Keratinocyte (primary cell): ENCODE measurements around the gene C1QL2. TPM values are rescaled to one million over a fixed set of nuclear protein-coding genes. Genes with fewer than 3 reads are reported as not detected.

ENCODE experiments used
- DNase-seq: peaks from one replicate; pipeline ENCODE4 v3.0.0-alpha.2; 2011; ENCODE audit warnings: low read depth, missing footprints, low spot score
- FAIRE-seq: peaks from 2 replicates; lab custom pipeline; 2011; peaks lifted over from hg19 to GRCh38; lab: Jason Lieb, UNC
- H2AFZ ChIP-seq: 2 replicates; pipeline ENCODE4 v1.6.0; 2012; ENCODE audit warnings: low read length, control low read depth, inconsistent platforms; ENCODE audit not compliant: control insufficient read depth
- H3K27ac ChIP-seq: 2 replicates; pipeline ENCODE4 v1.5.1; 2011; ENCODE audit warnings: low read length; ENCODE audit not compliant: control insufficient read depth, insufficient read depth
- H3K27me3 ChIP-seq: 3 replicates; pipeline ENCODE4 v1.6.0; 2011; ENCODE audit warnings: low read length; ENCODE audit not compliant: control insufficient read depth, insufficient read depth; ENCODE audit errors: extremely low read depth
- H3K36me3 ChIP-seq, 2 experiments: 2 replicates in 1 of 2; 3 replicates in 1 of 2; pipeline ENCODE4 v1.5.1; 2011; ENCODE audit warnings: low read length in 2 of 2, mild to moderate bottlenecking in 1 of 2; ENCODE audit not compliant: control insufficient read depth in 2 of 2, insufficient read depth in 2 of 2; ENCODE audit errors: extremely low read depth in 1 of 2
- H3K4me1 ChIP-seq: 3 replicates; pipeline ENCODE4 v1.5.1; 2011; ENCODE audit warnings: low read length; ENCODE audit not compliant: control insufficient read depth, insufficient read depth; ENCODE audit errors: extremely low read depth
- H3K4me2 ChIP-seq: 3 replicates; pipeline ENCODE4 v1.6.0; 2011; ENCODE audit warnings: low read depth, low read length; ENCODE audit not compliant: control insufficient read depth, insufficient read depth; ENCODE audit errors: extremely low read depth
- H3K4me3 ChIP-seq, 3 experiments: fragments of 200-600 bp in 1 of 3; sonication (generic) in 1 of 3; 2 replicates in 2 of 3; 3 replicates in 1 of 3; pipeline ENCODE4 v1.5.1; 2011 to 2016; ENCODE audit warnings: low read length in 3 of 3, mild to moderate bottlenecking in 3 of 3, control low read depth in 2 of 3, inconsistent platforms in 1 of 3, low read depth in 1 of 3, mixed read lengths in 1 of 3, mixed run types in 1 of 3, moderate library complexity in 1 of 3; ENCODE audit not compliant: control insufficient read depth in 2 of 3, insufficient read depth in 2 of 3; ENCODE audit errors: extremely low read depth in 1 of 3
- H3K79me2 ChIP-seq: 2 replicates; pipeline ENCODE4 v1.6.0; 2012; ENCODE audit warnings: low read length; ENCODE audit not compliant: control insufficient read depth, insufficient read depth
- H3K9ac ChIP-seq: 3 replicates; pipeline ENCODE4 v1.6.0; 2011; ENCODE audit warnings: low read length; ENCODE audit not compliant: control insufficient read depth, insufficient read depth; ENCODE audit errors: extremely low read depth
- H3K9me1 ChIP-seq: 3 replicates; pipeline ENCODE4 v1.6.0; 2011; ENCODE audit warnings: low read length; ENCODE audit not compliant: control insufficient read depth, insufficient read depth; ENCODE audit errors: extremely low read depth
- H3K9me3 ChIP-seq: 2 replicates; pipeline ENCODE4 v1.5.1; 2012; ENCODE audit warnings: low read depth, low read length; ENCODE audit not compliant: control insufficient read depth
- H4K20me1 ChIP-seq: 3 replicates; pipeline ENCODE4 v1.6.0; 2011; ENCODE audit warnings: low read length; ENCODE audit not compliant: control insufficient read depth, insufficient read depth; ENCODE audit errors: extremely low read depth
- CTCF ChIP-seq, 3 experiments: IDR thresholded peaks in 1 of 3; conservative IDR thresholded peaks in 1 of 3; optimal IDR thresholded peaks in 1 of 3; 2 replicates in 2 of 3; 3 replicates in 1 of 3; pipeline versions ENCODE3 to v1.5.1; 2011; ENCODE audit warnings: low read length in 3 of 3, mild to moderate bottlenecking in 3 of 3, moderate library complexity in 2 of 3, control low read depth in 1 of 3, inconsistent platforms in 1 of 3; ENCODE audit not compliant: insufficient read depth in 2 of 3; ENCODE audit errors: extremely low read depth in 1 of 3
- EZH2 ChIP-seq: IDR thresholded peaks from one replicate; pipeline ENCODE4 v1.6.1; 2012; ENCODE audit warnings: inconsistent platforms, mild to moderate bottlenecking, low read length, moderate library complexity
- dilution Hi-C: fragments of 300-500 bp; cut with MboI; formaldehyde crosslinking; loops from one replicate; pipeline ENCODE4 v1.7.0; 2020; ENCODE audit warnings: low sequenced_read_pairs; ENCODE audit not compliant: extremely low pct_ligation_motif_present
- polyA plus RNA-seq, 5 experiments: library from polyadenylated mRNA; depleted of rRNA in 3 of 5; stranded (reverse) in 3 of 5; stranded (forward) in 1 of 5; unstranded in 1 of 5; fragments of >200 nt; gene quantifications; 1 replicate in 1 of 5; 2 replicates in 3 of 5; 3 replicates in 1 of 5; pipeline versions ENCODE4 v1.2.1 to v1.2.3, GENCODE V29; 2011 to 2012; ENCODE audit warnings: missing spikeins in 2 of 5, low read depth in 1 of 5, low replicate concordance in 1 of 5

C1QL2 gene
- polyA plus RNA-seq, 1 donor (not counting 4 experiments of a cell fraction or from before 2014, with no cell fraction given) = not detected

DNA sequence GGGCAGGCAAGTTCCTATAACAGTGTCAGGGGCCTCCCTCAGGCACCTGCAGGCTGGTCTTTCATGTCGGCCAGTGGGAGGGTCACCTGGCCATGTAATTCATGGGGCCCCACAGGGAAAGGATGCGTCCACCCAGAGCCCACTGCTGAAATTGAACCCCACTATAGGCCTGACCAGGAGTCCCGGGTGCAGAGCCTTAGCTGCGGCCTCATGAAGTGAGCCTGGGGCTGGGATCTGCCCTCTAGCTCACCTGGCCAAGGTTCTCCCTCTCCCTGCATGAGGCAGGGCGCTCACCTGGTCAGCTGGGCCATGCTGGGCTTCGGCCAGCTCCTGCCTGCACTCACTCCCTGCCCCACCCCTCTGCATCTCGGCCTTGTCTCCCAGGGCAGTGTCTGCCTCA, 41.1 kb downstream of the C1QL2 start:
- Histone ChIP-seq H3K27me3 (peaks cover 33% of the 10 kb centered on the region), H3K9me1 (no peaks in the 10 kb centered on the region), H3K4me3 (no peak overlapping the region), H2AFZ (no peak overlapping the region), H3K9me3 (no peaks in the 10 kb centered on the region), H3K4me1 (no peaks in the 10 kb centered on the region), H4K20me1 (no peaks in the 10 kb centered on the region), H3K4me2 (no peak overlapping the region), H3K79me2 (no peaks in the 10 kb centered on the region), H3K9ac (no peak overlapping the region), H3K36me3 (no peaks in the 10 kb centered on the region), H3K27ac (no peak overlapping the region)
- TF ChIP-seq CTCF (optimal IDR thresholded peaks at IDR 0.05 in 1 of 3, IDR thresholded peaks at IDR 0.05 in 1 of 3, conservative IDR thresholded peaks at IDR 0.05 in 1 of 3; ENCODE audit: extremely low read depth in 1 of 3, insufficient read depth in 2 of 3, low read length in 3 of 3) (no peak), EZH2 (no peak)
- dilution Hi-C loops = no loop called here
- FAIRE-seq (no peak), DNase-seq (no peak)

- dilution Hi-C loops = no loop called here
- Histone ChIP-seq H3K36me3 (no peaks in the 10 kb centered on the region), H3K27me3 (peaks cover 33% of the 10 kb centered on the region), H2AFZ (no peak overlapping the region), H4K20me1 (no peaks in the 10 kb centered on the region), H3K9me1 (no peaks in the 10 kb centered on the region), H3K9ac (no peak overlapping the region), H3K9me3 (peaks cover 2% of the 10 kb centered on the region), H3K79me2 (no peaks in the 10 kb centered on the region), H3K4me1 (no peaks in the 10 kb centered on the region), H3K27ac (no peak overlapping the region), H3K4me2 (no peak overlapping the region), H3K4me3 (no peak overlapping the region)
- no peak for FAIRE-seq
- no peak for DNase-seq
- TF ChIP-seq CTCF (optimal IDR thresholded peaks at IDR 0.05 in 1 of 3, IDR thresholded peaks at IDR 0.05 in 1 of 3, conservative IDR thresholded peaks at IDR 0.05 in 1 of 3; ENCODE audit: extremely low read depth in 1 of 3, insufficient read depth in 2 of 3, low read length in 3 of 3) (no peak), EZH2 (no peak)
Observed at GRCh38 chr2:119116411-119117295, 41.9 kb downstream of the C1QL2 start.
